Keratinocyte (primary cell): Measurements from ENCODE around the gene HPSE2.

Experiments used
- CTCF ChIP-seq, 3 experiments: IDR thresholded peaks in 1 of 3; conservative IDR thresholded peaks in 1 of 3; optimal IDR thresholded peaks in 1 of 3; 2 replicates in 2 of 3; 3 replicates in 1 of 3; pipeline versions ENCODE3 to v1.5.1; 2011; ENCODE audit warnings: low read length in 3 of 3, mild to moderate bottlenecking in 3 of 3, moderate library complexity in 2 of 3, control low read depth in 1 of 3, inconsistent platforms in 1 of 3; ENCODE audit not compliant: insufficient read depth in 2 of 3; ENCODE audit errors: extremely low read depth in 1 of 3
- EZH2 ChIP-seq: IDR thresholded peaks from one replicate; pipeline ENCODE4 v1.6.1; 2012; ENCODE audit warnings: inconsistent platforms, mild to moderate bottlenecking, low read length, moderate library complexity

GRCh38 chr10:99007457-99007856 is 228.2 kb downstream of the HPSE2 start:
- no peak for TF ChIP-seq CTCF (optimal IDR thresholded peaks at IDR 0.05 in 1 of 3, IDR thresholded peaks at IDR 0.05 in 1 of 3, conservative IDR thresholded peaks at IDR 0.05 in 1 of 3; ENCODE audit: extremely low read depth in 1 of 3, insufficient read depth in 2 of 3, low read length in 3 of 3)
- no peak for TF ChIP-seq EZH2
